Hematopoietic multipotent progenitor cell treated with erythropoietin and hydrocortisone succinate and interleukin-3 and kit ligand, for 6 days (in vitro differentiated cells): ENCODE data around the gene NELFCD.
"Not testable (repeated sequence)": the region's sequence is repeated elsewhere in the genome, so short reads cannot be mapped to it uniquely, and the experiment has no call there.

Source experiments
- DNase-seq: peaks from one replicate; pipeline ENCODE4 v3.0.0-alpha.2; 2015

NELFCD gene

GRCh38 chr20:58980711-58981627 lies at the start of gene NELFCD:
Gene NELFCD (plus strand): TSS chr20:58981256. CDS start chr20:58981310, 54 bp downstream.
- DNase-seq: peak; percentile 91

- DNase-seq: no peak
These were observed 48.9 kb upstream of the NELFCD start for GRCh38 chr20:58932170-58932569.

- DNase-seq: no peak
These were observed 43.0 kb upstream of the NELFCD start for GRCh38 chr20:58938078-58938477.

GRCh38 chr20:58938541-58938940 lies 42.5 kb upstream of the NELFCD start:
- DNase-seq: peak; percentile 54

- DNase-seq: no peak
These were observed 39.6 kb upstream of the NELFCD start for GRCh38 chr20:58941471-58941870.

- DNase-seq: no peak
These were observed 38.5 kb upstream of the NELFCD start for GRCh38 chr20:58942549-58942948.

- DNase-seq: no peak
These were observed 36.4 kb upstream of the NELFCD start for GRCh38 chr20:58944610-58945009.

GRCh38 chr20:58945965-58946631 lies 35.0 kb upstream of the NELFCD start:
- DNase-seq: peak; percentile 12

GRCh38 chr20:58947797-58948388 lies 33.2 kb upstream of the NELFCD start:
- not testable (repeated sequence) for DNase-seq

GRCh38 chr20:58950603-58951002 lies 30.5 kb upstream of the NELFCD start:
- peak; percentile 18 for DNase-seq

- DNase-seq: no peak
These were observed 28.0 kb upstream of the NELFCD start for GRCh38 chr20:58953050-58953449.

GRCh38 chr20:58956078-58956477 lies 25.0 kb upstream of the NELFCD start:
- peak; percentile 50 for DNase-seq

- no peak for DNase-seq
These were observed 21.4 kb upstream of the NELFCD start for GRCh38 chr20:58959652-58960051.

GRCh38 chr20:58963060-58963584 lies 17.9 kb upstream of the NELFCD start:
- no peak for DNase-seq

- not testable (repeated sequence) for DNase-seq
These were observed 17.1 kb upstream of the NELFCD start for GRCh38 chr20:58963922-58964321.

GRCh38 chr20:58965270-58966064 lies 15.6 kb upstream of the NELFCD start:
- no peak for DNase-seq

- no peak for DNase-seq
These were observed 13.2 kb upstream of the NELFCD start for GRCh38 chr20:58967652-58968429.

GRCh38 chr20:58969439-58969838 lies 11.6 kb upstream of the NELFCD start:
- DNase-seq: no peak

GRCh38 chr20:58970146-58970545 lies 10.9 kb upstream of the NELFCD start:
- no peak for DNase-seq

- DNase-seq: no peak
These were observed 9.6 kb upstream of the NELFCD start for GRCh38 chr20:58971429-58971828.

GRCh38 chr20:58973179-58973578 lies 7.9 kb upstream of the NELFCD start:
- DNase-seq: no peak

- no peak for DNase-seq
These were observed 7.2 kb upstream of the NELFCD start for GRCh38 chr20:58973866-58974265.
